Endothelial cell of umbilical vein (primary cell): Measurements from ENCODE around the gene NWD2. TPM values are rescaled to one million over a fixed set of nuclear protein-coding genes. Genes with fewer than 3 reads are reported as not detected.

ENCODE experiments used
- BruUV-seq: library from RNA; stranded (reverse); fragments of 400-500 nt; replicated peaks from 2 replicates; lab custom pipeline; 2021; lab: Mats Ljungman, UMichigan
- CTCF ChIA-PET: fragments of 300-600, 350-600 bp; sonication (Branson Sonifier 250); formaldehyde crosslinking; loops from one replicate; lab custom pipeline; 2021; ENCODE audit warnings: antibody characterized with exemption, inconsistent platforms; lab: Charles Lee
- POLR2A ChIA-PET: fragments of 300-600, 350-600 bp; sonication (Branson Sonifier 250); formaldehyde crosslinking; loops from one replicate; lab custom pipeline; 2021; ENCODE audit warnings: antibody characterized with exemption, inconsistent platforms; lab: Charles Lee
- DNase-seq: peaks from one replicate; pipeline ENCODE4 v3.0.0-alpha.2; 2011; ENCODE audit warnings: low read depth, low spot score
- FAIRE-seq: peaks from 2 replicates; lab custom pipeline; 2011; peaks lifted over from hg19 to GRCh38; lab: Jason Lieb, UNC
- H2AFZ ChIP-seq: 2 replicates; pipeline ENCODE4 v1.6.0; 2012; ENCODE audit warnings: low read depth, low read length, control low read depth, inconsistent platforms
- H3K27ac ChIP-seq: 2 replicates; pipeline ENCODE4 v1.5.1; 2011; ENCODE audit warnings: low read depth, mild to moderate bottlenecking, control low read depth, low read length, moderate library complexity; ENCODE audit not compliant: insufficient read depth
- H3K27me3 ChIP-seq, 2 experiments: 2 replicates each; pipeline versions ENCODE4 v1.6.0 to v1.6.1; 2011; ENCODE audit warnings: low read length in 2 of 2, mixed read lengths in 1 of 2; ENCODE audit not compliant: control insufficient read depth in 2 of 2, insufficient read depth in 2 of 2
- H3K36me3 ChIP-seq, 2 experiments: 2 replicates in 1 of 2; 3 replicates in 1 of 2; pipeline ENCODE4 v1.5.1; 2011; ENCODE audit warnings: low read length in 2 of 2, mild to moderate bottlenecking in 1 of 2, moderate library complexity in 1 of 2; ENCODE audit not compliant: control insufficient read depth in 2 of 2, insufficient read depth in 2 of 2; ENCODE audit errors: extremely low read depth in 1 of 2
- H3K4me1 ChIP-seq: 3 replicates; pipeline ENCODE4 v1.5.1; 2011; ENCODE audit warnings: mild to moderate bottlenecking, low read length; ENCODE audit not compliant: control insufficient read depth, insufficient read depth; ENCODE audit errors: extremely low read depth
- H3K4me2 ChIP-seq: 2 replicates; pipeline ENCODE4 v1.6.1; 2011; ENCODE audit warnings: low read length, control low read depth, mixed read lengths; ENCODE audit not compliant: insufficient read depth
- H3K4me3 ChIP-seq, 3 experiments: fragments of 200-600 bp in 1 of 3; sonication (generic), shearing (Covaris generic) in 1 of 3; replicated peaks in 1 of 3; 2 replicates each; pipeline ENCODE4 v1.5.1; 2011 to 2016; ENCODE audit warnings: control low read depth in 3 of 3, low read length in 3 of 3, mild to moderate bottlenecking in 2 of 3, inconsistent platforms in 1 of 3, low read depth in 1 of 3, moderate library complexity in 1 of 3; ENCODE audit not compliant: insufficient read depth in 1 of 3
- H3K79me2 ChIP-seq: 2 replicates; pipeline ENCODE4 v1.6.0; 2012; ENCODE audit warnings: low read length, inconsistent platforms; ENCODE audit not compliant: control insufficient read depth, insufficient read depth
- H3K9ac ChIP-seq: replicated peaks from 2 replicates; pipeline ENCODE3; 2011; ENCODE audit warnings: low read length, control low read depth; ENCODE audit not compliant: insufficient read depth; ENCODE audit errors: extremely low read depth
- H3K9me1 ChIP-seq: replicated peaks from 3 replicates; pipeline ENCODE4 v1.6.0; 2011; ENCODE audit warnings: mild to moderate bottlenecking, low read length; ENCODE audit not compliant: control insufficient read depth, insufficient read depth; ENCODE audit errors: extremely low read depth
- H3K9me3 ChIP-seq: replicated peaks from 2 replicates; pipeline ENCODE4 v1.5.1; 2012; ENCODE audit warnings: low read length, inconsistent platforms; ENCODE audit not compliant: control insufficient read depth, insufficient read depth
- H4K20me1 ChIP-seq: replicated peaks from 2 replicates; pipeline ENCODE3; 2011; ENCODE audit warnings: mild to moderate bottlenecking, low read length; ENCODE audit not compliant: control insufficient read depth, insufficient read depth; ENCODE audit errors: extremely low read depth
- EZH2 ChIP-seq: IDR thresholded peaks from 2 replicates; pipeline ENCODE4 v1.6.1; 2012; ENCODE audit warnings: borderline replicate concordance, low read depth, mild to moderate bottlenecking, moderate library complexity, low read length, inconsistent platforms; ENCODE audit not compliant: severe bottlenecking
- FOS ChIP-seq: IDR thresholded peaks from 2 replicates; pipeline ENCODE4 v1.6.1; 2011; ENCODE audit warnings: mild to moderate bottlenecking, low read length, moderate library complexity, borderline replicate concordance; ENCODE audit not compliant: insufficient read depth
- GATA2 ChIP-seq: IDR thresholded peaks from 2 replicates; pipeline ENCODE4 v1.7.0; 2011; ENCODE audit warnings: low read depth, mild to moderate bottlenecking, moderate library complexity, mixed read lengths, low read length; ENCODE audit not compliant: insufficient read length, insufficient read depth
- JUN ChIP-seq: IDR thresholded peaks from 2 replicates; pipeline ENCODE4 v1.6.1; 2011; ENCODE audit warnings: borderline replicate concordance, low read depth; ENCODE audit not compliant: insufficient read length, insufficient read depth
- MYC ChIP-seq: IDR thresholded peaks from one replicate; pipeline ENCODE4 v1.6.1; 2011; ENCODE audit warnings: mild to moderate bottlenecking, low read depth, low read length
- POLR2A ChIP-seq: IDR thresholded peaks from 2 replicates; pipeline ENCODE4 v1.6.1; 2012; ENCODE audit warnings: low read depth, mild to moderate bottlenecking, control low read depth, low read length
- POLR2AphosphoS5 ChIP-seq: IDR thresholded peaks from 2 replicates; pipeline ENCODE4 v1.6.1; 2012; ENCODE audit warnings: low read depth, mild to moderate bottlenecking, control low read depth, low read length, moderate library complexity; ENCODE audit not compliant: insufficient read depth
- dilution Hi-C: fragments of 300-500 bp; cut with MboI; formaldehyde crosslinking; loops from one replicate; pipeline ENCODE4 v1.15.0; 2019; ENCODE audit warnings: low sequenced_read_pairs; ENCODE audit not compliant: extremely low pct_ligation_motif_present
- intact Hi-C: fragments of 100-400 bp; cut with micrococcal nuclease; formaldehyde crosslinking; loops from one replicate; pipeline ENCODE4 v1.10.0; 2022
- polyA plus RNA-seq, 4 experiments: library from polyadenylated mRNA; depleted of rRNA in 3 of 4; stranded (reverse) in 3 of 4; unstranded in 1 of 4; fragments of >200 nt; gene quantifications; 2 replicates each; pipeline versions ENCODE4 v1.2.1 to v1.2.3, GENCODE V29; 2011 to 2012; ENCODE audit warnings: missing spikeins in 1 of 4
- total RNA-seq: library from RNA; stranded (reverse); gene quantifications from 2 replicates; pipeline ENCODE4 v1.2.3, GENCODE V29; 2021
- TF ChIP-seq, protein P1 (sequence below), 2 donors: IDR thresholded peaks; 1 replicate in 1 of 2; 2 replicates in 1 of 2; pipeline ENCODE4 v1.5.1; 2011; ENCODE audit warnings: low read length in 2 of 2, mild to moderate bottlenecking in 2 of 2, moderate library complexity in 2 of 2, control low read depth in 1 of 2, inconsistent platforms in 1 of 2, low read depth in 1 of 2; ENCODE audit not compliant: insufficient read depth in 1 of 2; ENCODE audit errors: extremely low read depth in 1 of 2
- TF ChIP-seq, protein P2 (sequence below): IDR thresholded peaks from 2 replicates; pipeline ENCODE4 v1.6.1; 2011; ENCODE audit not compliant: insufficient read depth, insufficient read length

The NWD2 gene
- total and polyA plus RNA-seq, 2 donors (not counting 3 experiments of a cell fraction or from before 2014, with no cell fraction given), result not detected

DNA sequence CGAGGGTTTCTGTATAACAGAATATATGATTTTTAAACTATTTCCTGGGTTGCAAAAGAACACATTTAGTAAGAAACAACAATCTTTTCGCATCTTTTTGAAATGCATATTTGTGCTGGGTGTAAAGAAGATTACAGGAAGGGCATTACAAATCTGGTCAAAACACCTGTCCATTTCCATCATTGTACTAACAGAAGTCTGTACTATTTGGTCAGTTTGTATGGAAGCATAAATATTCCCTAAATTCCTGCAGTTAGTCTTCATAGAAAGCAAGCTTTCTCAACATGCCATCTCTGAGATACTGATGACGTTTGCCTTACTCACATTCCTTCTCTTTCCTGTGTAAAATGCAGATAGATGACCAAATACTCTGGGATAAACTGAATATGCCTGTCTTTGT is 203.3 kb downstream of the NWD2 start:
- BruUV-seq, result no TSS peak
- Histone ChIP-seq H3K4me2 (no peak overlapping the region), H3K27ac (no peak overlapping the region), H3K4me1 (no peaks in the 10 kb centered on the region), H3K36me3 (no peaks in the 10 kb centered on the region), H3K9me3 (no peaks in the 10 kb centered on the region), H4K20me1 (no peaks in the 10 kb centered on the region), H3K4me3 (no peak overlapping the region), H3K79me2 (no peaks in the 10 kb centered on the region), H3K27me3 (peaks cover 3 to 9% of the 10 kb centered on the region in 2 experiments), H3K9ac (no peak overlapping the region), H3K9me1 (no peaks in the 10 kb centered on the region), H2AFZ (no peak overlapping the region)
- FAIRE-seq, result no peak
- no peak for DNase-seq
- intact Hi-C loops (no loop called here), dilution Hi-C loops (no loop called here)
- no peak for TF ChIP-seq FOS
- TF ChIP-seq JUN, result no peak
- no peak for TF ChIP-seq GATA2
- no peak for TF ChIP-seq MYC
- TF ChIP-seq, protein P1, sequence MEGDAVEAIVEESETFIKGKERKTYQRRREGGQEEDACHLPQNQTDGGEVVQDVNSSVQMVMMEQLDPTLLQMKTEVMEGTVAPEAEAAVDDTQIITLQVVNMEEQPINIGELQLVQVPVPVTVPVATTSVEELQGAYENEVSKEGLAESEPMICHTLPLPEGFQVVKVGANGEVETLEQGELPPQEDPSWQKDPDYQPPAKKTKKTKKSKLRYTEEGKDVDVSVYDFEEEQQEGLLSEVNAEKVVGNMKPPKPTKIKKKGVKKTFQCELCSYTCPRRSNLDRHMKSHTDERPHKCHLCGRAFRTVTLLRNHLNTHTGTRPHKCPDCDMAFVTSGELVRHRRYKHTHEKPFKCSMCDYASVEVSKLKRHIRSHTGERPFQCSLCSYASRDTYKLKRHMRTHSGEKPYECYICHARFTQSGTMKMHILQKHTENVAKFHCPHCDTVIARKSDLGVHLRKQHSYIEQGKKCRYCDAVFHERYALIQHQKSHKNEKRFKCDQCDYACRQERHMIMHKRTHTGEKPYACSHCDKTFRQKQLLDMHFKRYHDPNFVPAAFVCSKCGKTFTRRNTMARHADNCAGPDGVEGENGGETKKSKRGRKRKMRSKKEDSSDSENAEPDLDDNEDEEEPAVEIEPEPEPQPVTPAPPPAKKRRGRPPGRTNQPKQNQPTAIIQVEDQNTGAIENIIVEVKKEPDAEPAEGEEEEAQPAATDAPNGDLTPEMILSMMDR (IDR thresholded peaks at IDR 0.05; ENCODE audit: extremely low read depth in 1 of 2, insufficient read depth in 1 of 2, low read depth in 1 of 2, low read length in 2 of 2), result no peak
- no peak for TF ChIP-seq EZH2
- TF ChIP-seq POLR2A, result no peak
- TF ChIP-seq, protein P2, sequence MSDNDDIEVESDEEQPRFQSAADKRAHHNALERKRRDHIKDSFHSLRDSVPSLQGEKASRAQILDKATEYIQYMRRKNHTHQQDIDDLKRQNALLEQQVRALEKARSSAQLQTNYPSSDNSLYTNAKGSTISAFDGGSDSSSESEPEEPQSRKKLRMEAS, result no peak
- no peak for TF ChIP-seq POLR2AphosphoS5
- ChIA-PET CTCF (no interaction called here), POLR2A (no interaction called here)
